Lower lobe of right lung (tissue), 2 donors: Measurements from ENCODE around the gene DLEC1. TPM values are rescaled to one million over a fixed set of nuclear protein-coding genes. Genes with fewer than 3 reads are reported as not detected.
"Not testable (repeated sequence)": the region's sequence is repeated elsewhere in the genome, so short reads cannot be mapped to it uniquely, and the experiment has no call there.

Experiments
- ATAC-seq, 2 donors: fragments of 200-7000 bp; cut with Tn5 transposase; one replicate each; pipeline ENCODE4 v1.9.1; 2020 to 2022; ENCODE audit warnings: mild to moderate bottlenecking in 2 of 2, moderate library complexity in 2 of 2
- DNase-seq: peaks from one replicate; pipeline ENCODE4 v3.0.0-alpha.2; 2020
- H3K27ac ChIP-seq: fragments of 200-600 bp; one replicate; pipeline ENCODE4 v1.8.0; 2022
- H3K27me3 ChIP-seq: fragments of 200-600 bp; one replicate; pipeline ENCODE4 v1.8.0; 2022; ENCODE audit warnings: low read depth
- H3K36me3 ChIP-seq: fragments of 200-600 bp; one replicate; pipeline ENCODE4 v1.8.0; 2022; ENCODE audit warnings: mild to moderate bottlenecking
- H3K4me1 ChIP-seq: fragments of 200-600 bp; one replicate; pipeline ENCODE4 v1.8.0; 2022
- H3K4me3 ChIP-seq: fragments of 200-600 bp; one replicate; pipeline ENCODE4 v1.8.0; 2022; ENCODE audit warnings: mild to moderate bottlenecking
- H3K9me3 ChIP-seq: fragments of 200-600 bp; one replicate; pipeline ENCODE4 v1.8.0; 2022
- intact Hi-C: fragments of 100-400 bp; cut with DNase I; formaldehyde crosslinking; loops from one replicate; pipeline ENCODE4 v1.11.0; 2022
- total RNA-seq: library from RNA; stranded (reverse); fragmentation: NEBNext Ultra II Directional; extraction: Animal tissue kit (Norgen Biotek cat#: 25700); gene quantifications from one replicate; pipeline ENCODE4 v1.2.1, GENCODE V29; 2021
- TF ChIP-seq, protein P1 (sequence below): fragments of 200-600 bp; IDR thresholded peaks from one replicate; pipeline ENCODE4 v1.8.0; 2022; ENCODE audit warnings: antibody characterized with exemption, mild to moderate bottlenecking
- donor health status: DM: no; HTN: yes; CAD: no; lungs with severe emphysema.

DLEC1 gene
- total RNA-seq, 1 donor from 2014 or later = 15.0 TPM

DNA sequence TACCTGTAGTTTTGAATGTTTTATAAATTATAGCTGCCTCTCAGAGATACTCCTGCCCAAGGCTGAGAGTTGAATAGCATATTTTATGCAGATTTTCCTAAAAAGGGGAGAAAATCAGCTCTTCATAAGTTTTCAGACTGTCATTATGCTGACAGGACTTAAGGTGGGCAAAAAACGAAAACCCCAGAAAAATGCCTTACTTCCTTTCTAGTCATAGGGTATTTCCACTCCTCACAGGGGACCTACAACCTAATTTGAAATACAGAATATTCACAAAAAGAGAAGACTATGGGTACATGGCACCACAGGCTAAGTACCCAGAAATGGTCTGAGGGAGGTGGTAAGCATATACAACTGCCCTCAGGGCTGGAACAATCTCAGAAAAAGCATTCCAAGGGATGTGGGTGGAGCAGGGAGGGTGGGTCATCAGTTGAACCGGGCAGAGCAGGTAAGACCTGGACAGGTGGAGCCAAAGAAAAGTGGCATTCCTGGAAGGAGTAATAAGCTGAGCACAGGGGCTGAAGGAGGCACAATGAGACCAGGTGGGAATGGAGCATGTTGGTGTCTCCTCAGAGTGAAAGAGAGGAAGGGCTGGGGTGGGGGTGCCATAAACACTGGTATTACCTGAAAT lies 115.7 kb downstream of the DLEC1 start:
- H3K4me3 ChIP-seq = no peak overlapping the region
- H3K27me3 ChIP-seq = no peaks in the 10 kb centered on the region
- H3K27ac ChIP-seq = peak overlapping the region; percentile 18
- intact Hi-C loops = no loop called here
- H3K4me1 ChIP-seq = peaks cover 31% of the 10 kb centered on the region
- H3K9me3 ChIP-seq = no peaks in the 10 kb centered on the region
- TF ChIP-seq, protein P1, sequence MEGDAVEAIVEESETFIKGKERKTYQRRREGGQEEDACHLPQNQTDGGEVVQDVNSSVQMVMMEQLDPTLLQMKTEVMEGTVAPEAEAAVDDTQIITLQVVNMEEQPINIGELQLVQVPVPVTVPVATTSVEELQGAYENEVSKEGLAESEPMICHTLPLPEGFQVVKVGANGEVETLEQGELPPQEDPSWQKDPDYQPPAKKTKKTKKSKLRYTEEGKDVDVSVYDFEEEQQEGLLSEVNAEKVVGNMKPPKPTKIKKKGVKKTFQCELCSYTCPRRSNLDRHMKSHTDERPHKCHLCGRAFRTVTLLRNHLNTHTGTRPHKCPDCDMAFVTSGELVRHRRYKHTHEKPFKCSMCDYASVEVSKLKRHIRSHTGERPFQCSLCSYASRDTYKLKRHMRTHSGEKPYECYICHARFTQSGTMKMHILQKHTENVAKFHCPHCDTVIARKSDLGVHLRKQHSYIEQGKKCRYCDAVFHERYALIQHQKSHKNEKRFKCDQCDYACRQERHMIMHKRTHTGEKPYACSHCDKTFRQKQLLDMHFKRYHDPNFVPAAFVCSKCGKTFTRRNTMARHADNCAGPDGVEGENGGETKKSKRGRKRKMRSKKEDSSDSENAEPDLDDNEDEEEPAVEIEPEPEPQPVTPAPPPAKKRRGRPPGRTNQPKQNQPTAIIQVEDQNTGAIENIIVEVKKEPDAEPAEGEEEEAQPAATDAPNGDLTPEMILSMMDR = no peak
- DNase-seq = no peak
- peak; percentile 50 to 62 for ATAC-seq
- no peaks in the 10 kb centered on the region for H3K36me3 ChIP-seq

DNA sequence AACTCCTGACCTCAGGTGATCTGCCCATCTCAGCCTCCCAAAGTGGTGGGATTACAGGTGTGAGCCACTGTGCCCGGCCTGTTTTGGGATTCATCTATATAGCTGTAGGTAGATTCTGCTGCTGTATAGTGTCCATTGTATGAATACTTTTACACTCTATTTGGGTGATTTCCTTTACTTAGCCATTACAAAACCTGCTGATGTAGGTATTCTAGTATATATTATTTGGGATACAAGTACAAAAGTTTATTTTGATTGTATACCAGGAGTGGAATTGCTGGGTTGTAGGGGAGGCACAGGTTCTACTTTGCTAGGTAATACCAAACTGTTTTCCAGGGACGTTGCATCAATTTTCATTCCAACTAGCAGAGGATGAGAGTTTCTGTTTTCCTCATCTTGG lies 116.8 kb downstream of the DLEC1 start:
- H3K27ac ChIP-seq = no peak overlapping the region
- H3K4me1 ChIP-seq = peaks cover 23% of the 10 kb centered on the region
- no peaks in the 10 kb centered on the region for H3K9me3 ChIP-seq
- intact Hi-C loops = no loop called here
- DNase-seq (no peak), ATAC-seq (no peak)
- H3K27me3 ChIP-seq = no peaks in the 10 kb centered on the region
- TF ChIP-seq, protein P1 = no peak
- H3K36me3 ChIP-seq = no peaks in the 10 kb centered on the region
- no peak overlapping the region for H3K4me3 ChIP-seq

DNA sequence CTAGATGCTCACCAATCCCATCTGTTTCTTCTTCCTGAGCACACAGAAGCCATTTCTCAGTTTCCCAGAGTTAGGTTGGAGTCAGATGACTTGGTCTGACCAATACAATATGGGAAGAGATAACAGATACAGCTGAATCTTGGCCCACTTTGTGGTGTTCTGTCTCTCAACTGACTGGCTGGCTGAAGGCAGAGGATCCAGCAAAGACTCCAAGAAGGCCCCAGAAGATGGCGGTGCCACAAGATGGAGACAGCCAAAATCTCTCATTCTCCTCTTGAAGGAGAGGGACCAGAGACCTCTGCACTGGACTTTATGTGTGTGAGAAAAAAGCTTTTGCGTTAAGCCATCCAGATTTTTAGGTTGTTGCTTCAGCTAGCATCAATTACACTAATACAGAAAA lies 118.1 kb downstream of the DLEC1 start:
- H3K27ac ChIP-seq = no peak overlapping the region
- no peaks in the 10 kb centered on the region for H3K36me3 ChIP-seq
- ATAC-seq (no peak), DNase-seq (no peak)
- H3K27me3 ChIP-seq = no peaks in the 10 kb centered on the region
- TF ChIP-seq, protein P1 = no peak
- H3K9me3 ChIP-seq = no peaks in the 10 kb centered on the region
- intact Hi-C loops = no loop called here
- H3K4me1 ChIP-seq = peaks cover 10% of the 10 kb centered on the region
- no peak overlapping the region for H3K4me3 ChIP-seq

DNA sequence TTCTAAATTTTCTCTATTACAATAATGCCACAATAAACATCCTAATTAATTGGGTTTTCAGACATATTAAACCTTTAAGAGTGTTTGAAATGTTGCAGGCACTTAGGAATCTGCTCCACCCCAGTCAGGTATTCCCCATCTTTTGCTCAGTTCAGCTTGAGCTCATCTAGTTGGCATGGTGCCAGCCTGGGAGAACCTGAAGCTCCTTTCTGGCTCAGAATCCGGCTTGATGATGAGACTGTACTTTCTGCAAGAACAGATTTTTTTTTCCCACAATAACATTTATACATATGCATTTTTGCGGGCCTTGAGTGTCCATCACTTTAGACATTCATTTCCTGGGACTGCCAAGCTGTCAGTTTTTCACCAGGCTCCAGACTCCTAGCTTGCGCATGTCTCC lies 118.6 kb downstream of the DLEC1 start:
- Histone ChIP-seq H3K27me3 (no peaks in the 10 kb centered on the region), H3K4me3 (no peak overlapping the region), H3K36me3 (no peaks in the 10 kb centered on the region), H3K27ac (no peak overlapping the region), H3K4me1 (peaks cover 10% of the 10 kb centered on the region), H3K9me3 (no peaks in the 10 kb centered on the region)
- DNase-seq (no peak), ATAC-seq (no peak)
- intact Hi-C loops = no loop called here
- TF ChIP-seq, protein P1 = no peak

DNA sequence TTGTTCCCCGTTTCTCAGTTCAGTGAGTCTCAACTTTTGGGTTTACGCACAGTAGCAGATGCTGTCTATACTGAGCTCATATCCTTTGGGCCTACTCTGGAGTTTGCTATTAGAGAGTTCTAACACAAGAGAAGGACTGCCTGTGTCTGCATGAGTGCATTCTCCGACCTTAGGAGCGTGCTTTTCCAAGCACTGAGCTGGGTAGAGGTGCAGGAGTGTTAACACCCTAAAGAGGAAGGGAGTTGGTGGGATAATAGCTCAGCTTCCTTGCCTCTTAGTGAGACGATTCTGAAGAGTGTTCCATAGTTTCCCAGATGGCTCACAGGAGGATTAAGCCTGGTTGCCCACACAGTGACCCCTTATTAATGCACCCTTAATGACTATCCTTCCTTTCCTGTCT lies 119.5 kb downstream of the DLEC1 start:
- Histone ChIP-seq H3K27me3 (no peaks in the 10 kb centered on the region), H3K36me3 (no peaks in the 10 kb centered on the region), H3K4me3 (no peak overlapping the region), H3K27ac (no peak overlapping the region), H3K4me1 (peaks cover 7% of the 10 kb centered on the region), H3K9me3 (no peaks in the 10 kb centered on the region)
- DNase-seq = no peak
- intact Hi-C loops = no loop called here
- TF ChIP-seq, protein P1 = no peak
- no peak for ATAC-seq

DNA sequence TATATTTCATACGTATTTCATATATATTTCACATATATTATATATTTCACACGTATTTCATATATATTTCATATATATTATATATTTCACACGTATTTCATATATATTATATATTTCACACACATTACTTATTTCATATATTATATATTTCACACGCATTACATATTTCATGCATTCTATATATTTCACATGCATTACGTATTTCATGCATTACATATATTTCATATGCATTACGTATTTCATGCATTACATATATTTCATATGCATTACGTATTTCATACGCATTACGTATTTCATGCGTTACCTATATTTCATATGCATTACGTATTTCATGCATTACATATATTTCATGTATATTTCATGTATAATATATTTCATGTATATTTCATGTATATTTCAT lies 121.7 kb downstream of the DLEC1 start:
- H3K4me3 ChIP-seq, H3K36me3 ChIP-seq, H3K27me3 ChIP-seq, H3K4me1 ChIP-seq, H3K9me3 ChIP-seq, intact Hi-C loops, H3K27ac ChIP-seq, ATAC-seq, DNase-seq: not testable (repeated sequence)
